Caco-2 (cell line): ENCODE data around the gene CSMD2. TPM values are rescaled to one million over a fixed set of nuclear protein-coding genes. Genes with fewer than 3 reads are reported as not detected.

Experiments
- BruUV-seq: library from RNA; stranded (reverse); fragments of 400-500 nt; replicated peaks from 2 replicates; lab custom pipeline; 2021; lab: Mats Ljungman, UMichigan
- CTCF ChIA-PET: fragments of 300-600 bp; sonication (Branson Sonifier 250); formaldehyde crosslinking; loops from one replicate; lab custom pipeline; 2022; ENCODE audit warnings: antibody characterized with exemption; lab: Charles Lee
- POLR2A ChIA-PET: fragments of 300-600 bp; sonication (Branson Sonifier 250); formaldehyde crosslinking; loops from one replicate; lab custom pipeline; 2022; ENCODE audit warnings: antibody characterized with exemption; lab: Charles Lee
- DNase-seq, 2 experiments: peaks; one replicate each; pipeline versions ENCODE4 v3.0.0 to v3.0.0-alpha.2; 2020 to 2022
- H3K27me3 ChIP-seq: replicated peaks from 2 replicates; pipeline ENCODE4 v1.6.0; 2011; ENCODE audit warnings: low read length; ENCODE audit not compliant: control insufficient read depth, insufficient read depth
- H3K36me3 ChIP-seq: 2 replicates; pipeline ENCODE4 v1.5.1; 2011; ENCODE audit warnings: low read length; ENCODE audit not compliant: control insufficient read depth, insufficient read depth
- H3K4me1 ChIP-seq: fragments of 250-450 bp; sonication (Bioruptor Pico); 2 replicates; pipeline ENCODE4 v1.5.1; 2020; ENCODE audit warnings: mild to moderate bottlenecking
- H3K4me3 ChIP-seq: 2 replicates; pipeline ENCODE4 v1.5.1; 2011; ENCODE audit warnings: low read depth, mild to moderate bottlenecking, control low read depth, low read length
- H3K9me3 ChIP-seq: fragments of 250-450 bp; sonication (Bioruptor Pico); 2 replicates; pipeline ENCODE4 v1.5.1; 2020; ENCODE audit warnings: mild to moderate bottlenecking, moderate library complexity
- H3K27ac Mint-ChIP-seq: one replicate; pipeline ENCODE4 v1.8.0; 2022; ENCODE audit warnings: mixed read lengths; ENCODE audit not compliant: unreplicated experiment
- H3K27me3 Mint-ChIP-seq: one replicate; pipeline ENCODE4 v1.8.0; 2022; ENCODE audit warnings: mixed read lengths; ENCODE audit not compliant: insufficient read depth, unreplicated experiment
- H3K36me3 Mint-ChIP-seq: one replicate; pipeline ENCODE4 v1.8.0; 2022; ENCODE audit warnings: mild to moderate bottlenecking, mixed read lengths; ENCODE audit not compliant: insufficient read depth, unreplicated experiment
- H3K4me1 Mint-ChIP-seq: one replicate; pipeline ENCODE4 v1.8.0; 2022; ENCODE audit warnings: low read depth, mixed read lengths; ENCODE audit not compliant: unreplicated experiment
- H3K4me3 Mint-ChIP-seq: one replicate; pipeline ENCODE4 v1.8.0; 2022; ENCODE audit warnings: mild to moderate bottlenecking, moderate library complexity, mixed read lengths; ENCODE audit not compliant: unreplicated experiment
- H3K9me3 Mint-ChIP-seq: one replicate; pipeline ENCODE4 v1.8.0; 2022; ENCODE audit warnings: mixed read lengths; ENCODE audit not compliant: unreplicated experiment
- CTCF ChIP-seq, 2 experiments: fragments of 200-600 bp in 1 of 2; IDR thresholded peaks; 1 replicate in 1 of 2; 2 replicates in 1 of 2; pipeline versions ENCODE4 v1.5.1 to v1.8.0; 2011 to 2022; ENCODE audit warnings: antibody characterized with exemption in 1 of 2, control low read depth in 1 of 2, inconsistent platforms in 1 of 2, low read depth in 1 of 2, low read length in 1 of 2, mild to moderate bottlenecking in 1 of 2, moderate library complexity in 1 of 2; ENCODE audit not compliant: insufficient read depth in 1 of 2, severe bottlenecking in 1 of 2, unreplicated experiment in 1 of 2
- intact Hi-C: fragments of 100-400 bp; cut with micrococcal nuclease; formaldehyde crosslinking; loops from one replicate; pipeline ENCODE4 v1.10.0; 2022; ENCODE audit not compliant: unreplicated experiment
- total RNA-seq: library from RNA; stranded (reverse); gene quantifications from 2 replicates; pipeline ENCODE4 v1.2.3, GENCODE V29; 2022

CSMD2 gene
- total RNA-seq, 1 experiment from 2014 or later = not detected

GRCh38 chr1:33666616-33667015 is 498.4 kb downstream of the CSMD2 start:
- Mint-ChIP-seq H3K4me1 (no peaks in the 10 kb centered on the region), H3K9me3 (no peaks in the 10 kb centered on the region), H3K36me3 (no peaks in the 10 kb centered on the region), H3K4me3 (no peak overlapping the region), H3K27me3 (peaks cover 18% of the 10 kb centered on the region), H3K27ac (no peak overlapping the region)
- H3K4me3 ChIP-seq = no peak overlapping the region
- no TSS peak for BruUV-seq
- H3K9me3 ChIP-seq = no peaks in the 10 kb centered on the region
- no peak for TF ChIP-seq CTCF (IDR thresholded peaks at IDR 0.05; ENCODE audit: insufficient read depth in 1 of 2, low read depth in 1 of 2, low read length in 1 of 2, severe bottlenecking in 1 of 2, unreplicated experiment in 1 of 2)
- DNase-seq = no peak
- H3K27me3 ChIP-seq = no peaks in the 10 kb centered on the region
- no peaks in the 10 kb centered on the region for H3K4me1 ChIP-seq
- intact Hi-C loops = no loop called here
- H3K36me3 ChIP-seq = no peaks in the 10 kb centered on the region
- POLR2A ChIA-PET = no interaction called here
- CTCF ChIA-PET = no interaction called here

GRCh38 chr1:33661811-33662454 is 503.1 kb downstream of the CSMD2 start:
- no TSS peak for BruUV-seq
- Mint-ChIP-seq H3K27ac (no peak overlapping the region), H3K36me3 (no peaks in the 10 kb centered on the region), H3K4me1 (no peaks in the 10 kb centered on the region), H3K4me3 (no peak overlapping the region), H3K27me3 (peaks cover 20% of the 10 kb centered on the region), H3K9me3 (no peaks in the 10 kb centered on the region)
- Histone ChIP-seq H3K27me3 (no peaks in the 10 kb centered on the region), H3K4me1 (no peaks in the 10 kb centered on the region), H3K4me3 (no peak overlapping the region), H3K36me3 (no peaks in the 10 kb centered on the region), H3K9me3 (no peaks in the 10 kb centered on the region)
- no peak for TF ChIP-seq CTCF (IDR thresholded peaks at IDR 0.05; ENCODE audit: insufficient read depth in 1 of 2, low read depth in 1 of 2, low read length in 1 of 2, severe bottlenecking in 1 of 2, unreplicated experiment in 1 of 2)
- CTCF ChIA-PET = no interaction called here
- POLR2A ChIA-PET = interaction anchor here (0.5 kb wide), 1 partner anchor 1534 kb away, joined by 3 read pairs; no protein-coding TSS in a partner anchor
- DNase-seq = no peak
- intact Hi-C loops = no loop called here

GRCh38 chr1:33660956-33661355 is 504.1 kb downstream of the CSMD2 start:
- no peak for DNase-seq
- POLR2A ChIA-PET = no interaction called here

More at GRCh38 chr1:33660956-33661355, 504.1 kb downstream of the CSMD2 start:
- Mint-ChIP-seq H3K9me3 (no peaks in the 10 kb centered on the region), H3K27ac (no peak overlapping the region), H3K4me3 (no peak overlapping the region), H3K36me3 (no peaks in the 10 kb centered on the region), H3K27me3 (peaks cover 17% of the 10 kb centered on the region), H3K4me1 (no peaks in the 10 kb centered on the region)
- CTCF ChIA-PET = no interaction called here
- intact Hi-C loops = no loop called here
- no peaks in the 10 kb centered on the region for H3K27me3 ChIP-seq
- H3K36me3 ChIP-seq = no peaks in the 10 kb centered on the region
- no TSS peak for BruUV-seq
- no peak for TF ChIP-seq CTCF (IDR thresholded peaks at IDR 0.05; ENCODE audit: insufficient read depth in 1 of 2, low read depth in 1 of 2, low read length in 1 of 2, severe bottlenecking in 1 of 2, unreplicated experiment in 1 of 2)
- no peaks in the 10 kb centered on the region for H3K9me3 ChIP-seq
- no peak overlapping the region for H3K4me3 ChIP-seq
- H3K4me1 ChIP-seq = no peaks in the 10 kb centered on the region
